ENCODE results near the gene FOXK1. TPM values are rescaled to one million over a fixed set of nuclear protein-coding genes. Genes with fewer than 3 reads are reported as not detected.

The FOXK1 gene
- total and polyA plus RNA-seq, 2 of the 13 experiments (the other 11 are each of a cell fraction or from before 2014, with no cell fraction given), result 4.6 to 8.8 TPM

- TF ChIP-seq ZNF784 (CRISPR knock-in tag; IDR thresholded peaks at IDR 0.05; ENCODE audit: borderline replicate concordance) (no peak), HNF1B (CRISPR knock-in tag; IDR thresholded peaks at IDR 0.05) (no peak; the same call in 1 of the 2 replicates), KLF16 (CRISPR knock-in tag; IDR thresholded peaks at IDR 0.05) (peak in 1 of 2 experiments; percentile 37; a peak in 1 of 4 replicates), ZSCAN9 (CRISPR knock-in tag; IDR thresholded peaks at IDR 0.05; ENCODE audit: borderline replicate concordance) (0 out of 2 replicates have a peak, but pooled peaks have one; percentile 62), ZBTB8A (CRISPR knock-in tag; IDR thresholded peaks at IDR 0.05; ENCODE audit: borderline replicate concordance, low read depth) (no peak), ZNF589 (CRISPR knock-in tag; conservative IDR thresholded peaks at IDR 0.05) (no peak), NFATC3 (CRISPR knock-in tag; IDR thresholded peaks at IDR 0.05) (no peak; the same call in 1 of the 2 replicates), ZFY (CRISPR knock-in tag; IDR thresholded peaks at IDR 0.05) (no peak), RORA (CRISPR knock-in tag; IDR thresholded peaks at IDR 0.05) (no peak), ZNF138 (CRISPR knock-in tag; IDR thresholded peaks at IDR 0.05; ENCODE audit: low read depth) (no peak), E2F5 (CRISPR knock-in tag; conservative IDR thresholded peaks at IDR 0.05) (no peak), ZNF546 (CRISPR knock-in tag; conservative IDR thresholded peaks at IDR 0.05) (no peak), IKZF1 (IDR thresholded peaks at IDR 0.05) (no peak), ZNF33A (CRISPR knock-in tag; IDR thresholded peaks at IDR 0.05; ENCODE audit: borderline replicate concordance) (no peak), KAT2B (IDR thresholded peaks at IDR 0.05; ENCODE audit: borderline replicate concordance, low read depth, low read length) (no peak), ZNF350 (CRISPR knock-in tag; IDR thresholded peaks at IDR 0.05; ENCODE audit: borderline replicate concordance, low read depth) (peak; percentile 87), YEATS4 (CRISPR knock-in tag; IDR thresholded peaks at IDR 0.05; ENCODE audit: borderline replicate concordance) (no peak; the same call in 1 of the 2 replicates), ARID5B (CRISPR knock-in tag; IDR thresholded peaks at IDR 0.05) (peak; percentile 86), TOE1 (CRISPR knock-in tag; IDR thresholded peaks at IDR 0.05) (no peak), ZNF652 (CRISPR knock-in tag; IDR thresholded peaks at IDR 0.05; ENCODE audit: borderline replicate concordance, low read depth) (no peak), ZBTB20 (CRISPR knock-in tag; IDR thresholded peaks at IDR 0.05; ENCODE audit: borderline replicate concordance, low read depth) (no peak), TEAD3 (CRISPR knock-in tag; optimal IDR thresholded peaks at IDR 0.05; ENCODE audit: borderline replicate concordance) (peak; percentile 54), CREB1 (IDR thresholded peaks at IDR 0.05) (no peak), CREB1 (CRISPR knock-in tag; IDR thresholded peaks at IDR 0.05) (0 out of 2 replicates have a peak, but pooled peaks have one; percentile 48), U2AF2 (IDR thresholded peaks at IDR 0.05; ENCODE audit: low read depth, low read length) (no peak)
Observed at GRCh38 chr7:4742051-4742573, 60.0 kb downstream of the FOXK1 start (continued).

Data from HepG2 (cell line).